Measurements from ENCODE around the gene ZBP1. TPM values are rescaled to one million over a fixed set of nuclear protein-coding genes. Genes with fewer than 3 reads are reported as not detected.

ZBP1 gene
- total RNA-seq, 1 donor from 2014 or later, result not detected

GRCh38 chr20:57618091-57618763 lies 2.0 kb downstream of the ZBP1 start:
- Mint-ChIP-seq H3K36me3 (ENCODE audit: insufficient read depth) (no peaks in the 10 kb centered on the region), H3K4me1 (ENCODE audit: low read depth) (no peaks in the 10 kb centered on the region), H3K9me3 (ENCODE audit: low read depth) (no peaks in the 10 kb centered on the region), H3K4me3 (ENCODE audit: low read depth) (no peak overlapping the region), H3K27me3 (peaks cover 29% of the 10 kb centered on the region), H3K27ac (no peak overlapping the region)
- DNase-seq (ENCODE audit: low spot score, unreplicated experiment), result no peak
- TF ChIP-seq, protein P1, sequence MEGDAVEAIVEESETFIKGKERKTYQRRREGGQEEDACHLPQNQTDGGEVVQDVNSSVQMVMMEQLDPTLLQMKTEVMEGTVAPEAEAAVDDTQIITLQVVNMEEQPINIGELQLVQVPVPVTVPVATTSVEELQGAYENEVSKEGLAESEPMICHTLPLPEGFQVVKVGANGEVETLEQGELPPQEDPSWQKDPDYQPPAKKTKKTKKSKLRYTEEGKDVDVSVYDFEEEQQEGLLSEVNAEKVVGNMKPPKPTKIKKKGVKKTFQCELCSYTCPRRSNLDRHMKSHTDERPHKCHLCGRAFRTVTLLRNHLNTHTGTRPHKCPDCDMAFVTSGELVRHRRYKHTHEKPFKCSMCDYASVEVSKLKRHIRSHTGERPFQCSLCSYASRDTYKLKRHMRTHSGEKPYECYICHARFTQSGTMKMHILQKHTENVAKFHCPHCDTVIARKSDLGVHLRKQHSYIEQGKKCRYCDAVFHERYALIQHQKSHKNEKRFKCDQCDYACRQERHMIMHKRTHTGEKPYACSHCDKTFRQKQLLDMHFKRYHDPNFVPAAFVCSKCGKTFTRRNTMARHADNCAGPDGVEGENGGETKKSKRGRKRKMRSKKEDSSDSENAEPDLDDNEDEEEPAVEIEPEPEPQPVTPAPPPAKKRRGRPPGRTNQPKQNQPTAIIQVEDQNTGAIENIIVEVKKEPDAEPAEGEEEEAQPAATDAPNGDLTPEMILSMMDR (IDR thresholded peaks at IDR 0.05; ENCODE audit: unreplicated experiment), result no peak

GRCh38 chr20:57617079-57617795 lies 3.0 kb downstream of the ZBP1 start:
- DNase-seq (ENCODE audit: low spot score, unreplicated experiment), result no peak
- Mint-ChIP-seq H3K36me3 (ENCODE audit: insufficient read depth) (no peaks in the 10 kb centered on the region), H3K4me3 (ENCODE audit: low read depth) (no peak overlapping the region), H3K27ac (no peak overlapping the region), H3K4me1 (ENCODE audit: low read depth) (no peaks in the 10 kb centered on the region), H3K27me3 (peaks cover 23% of the 10 kb centered on the region), H3K9me3 (ENCODE audit: low read depth) (no peaks in the 10 kb centered on the region)
- TF ChIP-seq, protein P1 (IDR thresholded peaks at IDR 0.05; ENCODE audit: unreplicated experiment), result no peak

DNA sequence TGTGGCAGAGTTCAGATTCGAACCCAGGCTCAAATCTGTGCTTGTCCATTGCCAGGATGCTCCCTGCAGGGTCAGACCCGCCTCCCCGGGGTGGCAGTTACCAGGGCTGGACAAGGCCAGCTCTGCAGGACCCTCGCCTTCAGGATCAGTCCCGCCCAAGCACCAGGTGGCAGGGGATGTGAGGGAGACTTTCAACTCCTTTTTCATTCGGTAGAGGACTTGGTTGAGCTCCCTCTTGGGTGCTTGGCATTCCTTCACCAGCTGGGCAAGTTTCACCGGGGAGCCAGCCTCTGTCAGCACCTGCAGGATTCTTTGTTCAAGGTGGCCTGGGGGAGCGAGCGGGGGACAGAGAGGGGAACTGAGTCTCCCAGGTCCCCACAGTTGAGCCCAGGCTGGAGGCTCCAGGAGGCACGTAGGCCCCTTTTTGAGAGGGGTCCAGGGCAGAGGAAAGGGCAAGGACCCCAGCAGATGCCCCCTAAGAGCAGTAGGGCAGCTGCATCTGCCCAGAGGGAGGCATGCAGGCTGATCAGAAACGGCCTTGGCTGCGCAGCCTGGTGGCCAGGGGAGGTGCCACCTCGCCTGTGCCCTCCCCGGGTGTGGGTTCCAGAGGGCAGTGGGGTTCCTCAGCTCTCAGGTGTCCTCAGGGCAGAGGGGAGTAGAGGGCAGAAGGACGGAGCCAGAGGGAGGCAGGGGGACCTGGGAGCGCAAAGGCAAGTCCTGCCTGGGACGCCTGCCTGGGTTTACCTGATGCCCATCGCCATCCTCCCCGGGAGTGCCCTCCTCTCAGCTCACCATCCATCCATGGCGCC lies 3.9 kb downstream of the ZBP1 start:
- Mint-ChIP-seq H3K4me3 (ENCODE audit: low read depth) (no peak overlapping the region), H3K36me3 (ENCODE audit: insufficient read depth) (no peaks in the 10 kb centered on the region), H3K4me1 (ENCODE audit: low read depth) (no peaks in the 10 kb centered on the region), H3K9me3 (ENCODE audit: low read depth) (no peaks in the 10 kb centered on the region), H3K27me3 (peaks cover 23% of the 10 kb centered on the region), H3K27ac (no peak overlapping the region)
- TF ChIP-seq, protein P1 (IDR thresholded peaks at IDR 0.05; ENCODE audit: unreplicated experiment), result no peak
- no peak for DNase-seq (ENCODE audit: low spot score, unreplicated experiment)

DNA sequence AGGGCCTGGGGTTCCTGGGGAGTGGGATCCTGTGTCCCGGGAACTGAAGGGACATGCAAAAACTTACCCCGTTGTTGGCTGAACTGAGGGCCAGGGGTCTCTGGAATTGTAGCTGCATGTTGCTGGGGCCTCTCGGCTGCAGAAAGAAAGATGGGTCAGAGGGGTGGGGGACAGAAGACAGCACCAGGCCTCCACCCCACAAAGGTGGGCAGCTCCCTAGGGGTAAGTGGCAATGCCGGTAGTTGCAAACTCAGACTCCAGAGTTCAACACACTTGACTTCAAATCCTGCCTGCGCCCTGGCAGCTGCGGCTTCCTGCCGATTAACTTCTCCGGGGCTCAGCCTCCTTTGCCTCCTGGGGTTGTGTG lies 4.8 kb downstream of the ZBP1 start:
- H3K36me3 Mint-ChIP-seq (ENCODE audit: insufficient read depth), result no peaks in the 10 kb centered on the region
- TF ChIP-seq, protein P1 (IDR thresholded peaks at IDR 0.05; ENCODE audit: unreplicated experiment), result no peak
- peaks cover 20% of the 10 kb centered on the region for H3K27me3 Mint-ChIP-seq

More for the DNA sequence above, 4.8 kb downstream of the ZBP1 start:
- no peak for DNase-seq (ENCODE audit: low spot score, unreplicated experiment)
- H3K9me3 Mint-ChIP-seq (ENCODE audit: low read depth), result no peaks in the 10 kb centered on the region
- no peak overlapping the region for H3K4me3 Mint-ChIP-seq (ENCODE audit: low read depth)
- no peak overlapping the region for H3K27ac Mint-ChIP-seq
- no peaks in the 10 kb centered on the region for H3K4me1 Mint-ChIP-seq (ENCODE audit: low read depth)

Data from progenitor cell of endocrine pancreas (in vitro differentiated cells).